Jurkat, Clone E6-1 (cell line): ENCODE measurements around the gene ZNF648.
"Not testable (repeated sequence)": the region's sequence is repeated elsewhere in the genome, so short reads cannot be mapped to it uniquely, and the experiment has no call there.

Source experiments
- DNase-seq: peaks from one replicate; pipeline ENCODE4 v3.0.0-alpha.2; 2011; ENCODE audit warnings: low read depth, low spot score
- H3K4me3 ChIP-seq: 2 replicates; pipeline ENCODE4 v1.5.1; 2011; ENCODE audit warnings: mild to moderate bottlenecking, low read length, control low read depth, moderate library complexity

The ZNF648 gene

GRCh38 chr1:182045481-182045880 is 16.0 kb downstream of the ZNF648 start:
- not testable (repeated sequence) for DNase-seq, H3K4me3 ChIP-seq

GRCh38 chr1:182041615-182042014 is 19.9 kb downstream of the ZNF648 start:
- H3K4me3 ChIP-seq, result no peak overlapping the region
- no peak for DNase-seq

GRCh38 chr1:182038220-182038619 is 23.3 kb downstream of the ZNF648 start:
- no peak for DNase-seq
- H3K4me3 ChIP-seq, result no peak overlapping the region

- H3K4me3 ChIP-seq, result no peak overlapping the region
- peak; percentile 24 for DNase-seq
These were observed 26.3 kb downstream of the ZNF648 start for GRCh38 chr1:182035097-182035770.

GRCh38 chr1:182032251-182032650 is 29.3 kb downstream of the ZNF648 start:
- no peak for DNase-seq
- no peak overlapping the region for H3K4me3 ChIP-seq

GRCh38 chr1:182029379-182030331 is 31.9 kb downstream of the ZNF648 start:
- peak; percentile 96 for DNase-seq
- H3K4me3 ChIP-seq, result peak overlapping the region; percentile 78

- H3K4me3 ChIP-seq, result peak overlapping the region; percentile 78
- DNase-seq, result no peak
These were observed 32.5 kb downstream of the ZNF648 start for GRCh38 chr1:182029002-182029378.

- no peak overlapping the region for H3K4me3 ChIP-seq
- no peak for DNase-seq
These were observed 46.2 kb downstream of the ZNF648 start for GRCh38 chr1:182015360-182015759.

- DNase-seq, result not testable (repeated sequence)
These were observed 50.6 kb downstream of the ZNF648 start for GRCh38 chr1:182010800-182011370.

GRCh38 chr1:182005398-182005797 is 56.1 kb downstream of the ZNF648 start:
- H3K4me3 ChIP-seq, DNase-seq: not testable (repeated sequence)

More at GRCh38 chr1:182010800-182011370, 50.6 kb downstream of the ZNF648 start:
- H3K4me3 ChIP-seq, result not testable (repeated sequence)

GRCh38 chr1:182004601-182005000 is 56.9 kb downstream of the ZNF648 start:
- H3K4me3 ChIP-seq, result no peak overlapping the region
- no peak for DNase-seq
